ENCODE data around the gene SMYD3. TPM values are rescaled to one million over a fixed set of nuclear protein-coding genes. Genes with fewer than 3 reads are reported as not detected.

The SMYD3 gene
- total and polyA plus RNA-seq, 9 of the 15 experiments (the other 6 are each of a cell fraction or from before 2014, with no cell fraction given), result 128 to 440 (median 197) TPM

DNA sequence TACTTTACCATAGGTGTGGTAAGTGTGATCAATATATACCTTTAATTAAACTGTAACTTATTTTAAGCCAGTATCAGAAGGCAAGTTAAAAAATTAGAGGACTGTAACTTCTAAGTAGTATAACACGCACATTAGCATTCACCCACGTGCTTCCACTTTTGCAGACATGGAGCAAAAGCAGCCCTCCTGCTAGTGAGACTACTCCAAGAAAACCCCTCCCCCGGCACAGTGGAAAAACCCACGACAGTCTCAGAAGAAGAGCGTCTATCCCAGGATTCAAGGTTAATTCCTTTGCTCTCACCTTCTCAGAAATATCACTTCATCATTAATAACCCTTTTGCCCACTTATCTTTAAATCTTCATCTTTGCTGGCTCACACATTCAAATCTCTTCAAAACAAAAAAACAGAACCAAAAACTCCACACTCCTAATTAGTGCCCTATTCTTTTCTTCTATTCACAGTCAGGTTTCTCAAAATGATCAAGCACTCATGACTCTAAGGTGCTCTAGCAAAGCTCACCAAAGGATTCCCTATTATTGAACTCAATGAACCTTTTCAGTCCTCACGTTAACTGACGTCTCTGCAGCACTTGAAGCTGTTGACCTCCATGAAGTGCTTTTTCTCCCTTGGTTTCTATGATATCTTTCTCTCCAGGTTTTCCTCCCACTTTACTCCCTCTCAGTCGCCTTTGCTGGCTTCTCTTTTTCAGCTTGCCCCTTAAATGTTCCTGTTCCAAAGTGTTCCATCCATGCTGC lies 213.5 kb downstream of the SMYD3 start:
- no peak for DNase-seq (ENCODE audit: extremely low read depth in 1 of 4, low spot score in 3 of 4)
- CTCF ChIA-PET (ENCODE audit: low intra/inter-chr PET ratio), result no interaction called here

More for the DNA sequence above, 213.5 kb downstream of the SMYD3 start:
- BruUV-seq (replicated peaks), result no TSS peak
- Histone ChIP-seq H2AFZ (ENCODE audit: low read depth, low read length) (no peak overlapping the region), H3K36me3 (ENCODE audit: control insufficient read depth, insufficient read depth, low read length) (no peaks in the 10 kb centered on the region), H3K27ac (ENCODE audit: extremely low read depth, low read depth, low read length) (no peak overlapping the region), H4K20me1 (replicated peaks; ENCODE audit: control insufficient read depth, insufficient read depth, low read length) (no peaks in the 10 kb centered on the region), H3K4me1 (replicated peaks in 1 of 2; ENCODE audit: control insufficient read depth in 2 of 2, insufficient read depth in 2 of 2, low read length in 2 of 2) (no peaks in the 10 kb centered on the region), H3K27me3 (ENCODE audit: control insufficient read depth in 2 of 2, insufficient read depth in 2 of 2, low read length in 2 of 2) (no peaks in the 10 kb centered on the region), H3K79me2 (ENCODE audit: control insufficient read depth, insufficient read depth, low read length) (no peaks in the 10 kb centered on the region), H3K4me2 (ENCODE audit: insufficient read depth, low read length) (no peak overlapping the region), H3K9me1 (ENCODE audit: control insufficient read depth, insufficient read depth, low read length) (no peaks in the 10 kb centered on the region), H3K9ac (ENCODE audit: insufficient read depth in 1 of 2, low read depth in 2 of 2, low read length in 2 of 2) (no peak overlapping the region), H3K4me3 (no peak overlapping the region), H3K9me3 (replicated peaks; ENCODE audit: control insufficient read depth, insufficient read depth, low read depth, low read length) (no peaks in the 10 kb centered on the region)
- TF ChIP-seq UBTF (IDR thresholded peaks at IDR 0.05; ENCODE audit: borderline replicate concordance in 1 of 2, low read depth in 2 of 2, low read length in 2 of 2), result no peak
- TF ChIP-seq ZC3H11A (IDR thresholded peaks at IDR 0.05; ENCODE audit: low read depth, low read length), result no peak
- TF ChIP-seq ZZZ3 (IDR thresholded peaks at IDR 0.05), result no peak
- TF ChIP-seq, protein P1, sequence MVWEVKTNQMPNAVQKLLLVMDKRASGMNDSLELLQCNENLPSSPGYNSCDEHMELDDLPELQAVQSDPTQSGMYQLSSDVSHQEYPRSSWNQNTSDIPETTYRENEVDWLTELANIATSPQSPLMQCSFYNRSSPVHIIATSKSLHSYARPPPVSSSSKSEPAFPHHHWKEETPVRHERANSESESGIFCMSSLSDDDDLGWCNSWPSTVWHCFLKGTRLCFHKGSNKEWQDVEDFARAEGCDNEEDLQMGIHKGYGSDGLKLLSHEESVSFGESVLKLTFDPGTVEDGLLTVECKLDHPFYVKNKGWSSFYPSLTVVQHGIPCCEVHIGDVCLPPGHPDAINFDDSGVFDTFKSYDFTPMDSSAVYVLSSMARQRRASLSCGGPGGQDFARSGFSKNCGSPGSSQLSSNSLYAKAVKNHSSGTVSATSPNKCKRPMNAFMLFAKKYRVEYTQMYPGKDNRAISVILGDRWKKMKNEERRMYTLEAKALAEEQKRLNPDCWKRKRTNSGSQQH (CRISPR knock-in tag; IDR thresholded peaks at IDR 0.05), result no peak
- TF ChIP-seq GABPA (tag; conservative IDR thresholded peaks at IDR 0.05; ENCODE audit: low read depth), result no peak
- no peak for TF ChIP-seq MAZ (CRISPR knock-in tag; conservative IDR thresholded peaks at IDR 0.05 in 1 of 2, IDR thresholded peaks at IDR 0.05 in 1 of 2)
- TF ChIP-seq ZNF212 (CRISPR knock-in tag; IDR thresholded peaks at IDR 0.05), result no peak
- no peak for TF ChIP-seq NUFIP1 (IDR thresholded peaks at IDR 0.05; ENCODE audit: partially characterized antibody)
- no peak for TF ChIP-seq BCOR (IDR thresholded peaks at IDR 0.05)
- TF ChIP-seq HDAC6 (IDR thresholded peaks at IDR 0.05; ENCODE audit: low read depth, low read length), result no peak
- TF ChIP-seq SMAD4 (CRISPR knock-in tag; conservative IDR thresholded peaks at IDR 0.05), result no peak
- no peak for TF ChIP-seq USF2 (CRISPR knock-in tag; IDR thresholded peaks at IDR 0.05)
- TF ChIP-seq ATF7 (IDR thresholded peaks at IDR 0.05), result no peak
- TF ChIP-seq, protein P2, sequence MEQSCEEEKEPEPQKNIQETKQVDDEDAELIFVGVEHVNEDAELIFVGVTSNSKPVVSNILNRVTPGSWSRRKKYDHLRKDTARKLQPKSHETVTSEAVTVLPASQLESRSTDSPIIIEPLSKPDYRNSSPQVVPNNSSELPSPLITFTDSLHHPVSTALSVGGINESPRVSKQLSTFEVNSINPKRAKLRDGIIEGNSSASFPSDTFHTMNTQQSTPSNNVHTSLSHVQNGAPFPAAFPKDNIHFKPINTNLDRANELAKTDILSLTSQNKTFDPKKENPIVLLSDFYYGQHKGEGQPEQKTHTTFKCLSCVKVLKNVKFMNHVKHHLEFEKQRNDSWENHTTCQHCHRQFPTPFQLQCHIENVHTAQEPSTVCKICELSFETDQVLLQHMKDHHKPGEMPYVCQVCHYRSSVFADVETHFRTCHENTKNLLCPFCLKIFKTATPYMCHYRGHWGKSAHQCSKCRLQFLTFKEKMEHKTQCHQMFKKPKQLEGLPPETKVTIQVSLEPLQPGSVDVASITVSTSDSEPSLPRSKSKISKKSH (CRISPR knock-in tag; IDR thresholded peaks at IDR 0.05), result no peak
- TF ChIP-seq ADNP (tag; IDR thresholded peaks at IDR 0.05), result no peak
- TF ChIP-seq SAFB2 (IDR thresholded peaks at IDR 0.05; ENCODE audit: borderline replicate concordance, low read depth, low read length, severe bottlenecking), result no peak
- TF ChIP-seq CHD2 (IDR thresholded peaks at IDR 0.05; ENCODE audit: low read depth, low read length), result no peak
- ATAC-seq (no peak), FAIRE-seq (no peak)
- intact Hi-C loops (cut with micrococcal nuclease) (no loop called here), in situ Hi-C loops (cut with MboI) (loop anchor here (25.0 kb wide), 1 partner anchor 281 kb away; no protein-coding TSS in a partner anchor)
- WGBS (ENCODE audit: insufficient coverage, low coverage, missing lambda C conversion rate), result 35% methylated on average over 8 of the region's 8 CpGs
- POLR2A ChIA-PET, result interaction anchor here (1.2 kb wide), 1 partner anchor 15 kb away, joined by 3 read pairs; no protein-coding TSS in a partner anchor

All from K562 (cell line).